ENCODE measurements around the gene LRRIQ3. TPM values are rescaled to one million over a fixed set of nuclear protein-coding genes. Genes with fewer than 3 reads are reported as not detected.
"Not testable (repeated sequence)": the region's sequence is repeated elsewhere in the genome, so short reads cannot be mapped to it uniquely, and the experiment has no call there.

The LRRIQ3 gene
- total RNA-seq, 4 donors from 2014 or later = 0.54 TPM; not detected in 3

DNA sequence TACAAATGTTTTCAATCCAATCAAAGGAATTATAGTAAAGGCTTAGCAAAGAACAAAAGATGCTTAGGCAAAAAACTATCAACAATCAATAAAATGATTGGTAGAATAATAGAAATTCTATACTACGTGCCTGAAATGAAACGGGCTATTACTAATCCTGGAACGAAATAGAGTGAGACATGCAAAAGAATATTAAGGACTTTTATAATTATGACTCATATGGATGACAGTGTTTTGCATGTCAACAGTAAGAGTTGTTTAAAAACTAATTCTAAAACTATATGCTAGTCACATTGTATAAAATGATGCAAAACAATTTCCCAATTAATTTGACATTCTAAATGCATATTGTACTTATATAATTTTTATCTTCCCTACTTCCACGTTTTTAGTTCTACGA, 35.6 kb downstream of the LRRIQ3 start:
- H3K4me1 ChIP-seq = no peaks in the 10 kb centered on the region
- no peak overlapping the region for H3K4me3 ChIP-seq
- H3K9me3 ChIP-seq = no peaks in the 10 kb centered on the region
- no peak overlapping the region for H3K27ac ChIP-seq
- no peak for DNase-seq
- H3K27me3 ChIP-seq = no peaks in the 10 kb centered on the region
- TF ChIP-seq, protein P1, sequence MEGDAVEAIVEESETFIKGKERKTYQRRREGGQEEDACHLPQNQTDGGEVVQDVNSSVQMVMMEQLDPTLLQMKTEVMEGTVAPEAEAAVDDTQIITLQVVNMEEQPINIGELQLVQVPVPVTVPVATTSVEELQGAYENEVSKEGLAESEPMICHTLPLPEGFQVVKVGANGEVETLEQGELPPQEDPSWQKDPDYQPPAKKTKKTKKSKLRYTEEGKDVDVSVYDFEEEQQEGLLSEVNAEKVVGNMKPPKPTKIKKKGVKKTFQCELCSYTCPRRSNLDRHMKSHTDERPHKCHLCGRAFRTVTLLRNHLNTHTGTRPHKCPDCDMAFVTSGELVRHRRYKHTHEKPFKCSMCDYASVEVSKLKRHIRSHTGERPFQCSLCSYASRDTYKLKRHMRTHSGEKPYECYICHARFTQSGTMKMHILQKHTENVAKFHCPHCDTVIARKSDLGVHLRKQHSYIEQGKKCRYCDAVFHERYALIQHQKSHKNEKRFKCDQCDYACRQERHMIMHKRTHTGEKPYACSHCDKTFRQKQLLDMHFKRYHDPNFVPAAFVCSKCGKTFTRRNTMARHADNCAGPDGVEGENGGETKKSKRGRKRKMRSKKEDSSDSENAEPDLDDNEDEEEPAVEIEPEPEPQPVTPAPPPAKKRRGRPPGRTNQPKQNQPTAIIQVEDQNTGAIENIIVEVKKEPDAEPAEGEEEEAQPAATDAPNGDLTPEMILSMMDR (IDR thresholded peaks at IDR 0.05) = no peak
- no peaks in the 10 kb centered on the region for H3K36me3 ChIP-seq

DNA sequence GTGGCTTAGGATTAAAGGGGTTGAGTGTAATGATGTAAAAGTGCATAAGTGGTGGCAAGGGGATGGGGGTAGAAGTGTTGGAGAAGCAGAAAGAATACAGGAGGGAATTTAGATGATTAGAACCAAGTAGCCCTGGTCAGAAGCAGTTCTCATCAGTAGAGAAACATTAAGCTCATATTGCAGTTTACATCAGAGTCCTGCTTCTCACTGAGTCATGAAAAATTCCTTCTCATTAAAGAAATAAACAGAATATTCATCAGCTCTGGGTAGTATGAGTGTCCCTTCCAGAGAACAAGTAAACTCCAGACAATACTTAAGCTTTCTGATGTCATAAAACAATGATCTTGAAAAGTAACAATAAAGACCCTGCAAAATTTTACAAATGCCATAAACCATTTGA, 36.5 kb downstream of the LRRIQ3 start:
- no peaks in the 10 kb centered on the region for H3K9me3 ChIP-seq

DNA sequence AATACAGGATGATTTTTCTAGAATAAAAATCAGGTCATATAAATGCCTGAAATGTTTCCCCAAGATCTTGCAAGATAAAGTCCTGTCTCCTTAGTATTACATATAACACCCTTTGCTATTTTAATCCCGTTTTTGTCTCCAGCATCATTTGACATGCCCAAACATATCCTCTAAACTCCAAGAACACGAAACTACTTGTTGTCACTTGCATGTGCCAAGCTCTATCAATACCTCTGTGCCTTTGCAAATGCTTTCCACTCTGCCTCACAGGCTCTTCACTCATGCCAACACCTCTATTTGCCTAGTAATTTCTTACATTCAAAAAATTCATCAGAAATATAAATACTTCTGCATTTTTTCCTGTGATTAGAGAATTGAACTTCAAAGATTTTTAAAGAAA, 37.9 kb downstream of the LRRIQ3 start:
- no peak overlapping the region for H3K4me3 ChIP-seq
- no peak overlapping the region for H3K27ac ChIP-seq
- no peaks in the 10 kb centered on the region for H3K9me3 ChIP-seq
- H3K4me1 ChIP-seq = no peaks in the 10 kb centered on the region
- DNase-seq = no peak
- no peaks in the 10 kb centered on the region for H3K36me3 ChIP-seq
- TF ChIP-seq, protein P1 (IDR thresholded peaks at IDR 0.05) = no peak
- no peak for TF ChIP-seq POLR2A (IDR thresholded peaks at IDR 0.05)
- no peaks in the 10 kb centered on the region for H3K27me3 ChIP-seq

More for the DNA sequence above, 36.5 kb downstream of the LRRIQ3 start:
- Histone ChIP-seq H3K4me3 (no peak overlapping the region), H3K4me1 (no peaks in the 10 kb centered on the region), H3K27me3 (no peaks in the 10 kb centered on the region), H3K27ac (no peak overlapping the region), H3K36me3 (no peaks in the 10 kb centered on the region)
- DNase-seq = no peak
- TF ChIP-seq, protein P1 (IDR thresholded peaks at IDR 0.05) = no peak
- TF ChIP-seq POLR2A (IDR thresholded peaks at IDR 0.05) = no peak

DNA sequence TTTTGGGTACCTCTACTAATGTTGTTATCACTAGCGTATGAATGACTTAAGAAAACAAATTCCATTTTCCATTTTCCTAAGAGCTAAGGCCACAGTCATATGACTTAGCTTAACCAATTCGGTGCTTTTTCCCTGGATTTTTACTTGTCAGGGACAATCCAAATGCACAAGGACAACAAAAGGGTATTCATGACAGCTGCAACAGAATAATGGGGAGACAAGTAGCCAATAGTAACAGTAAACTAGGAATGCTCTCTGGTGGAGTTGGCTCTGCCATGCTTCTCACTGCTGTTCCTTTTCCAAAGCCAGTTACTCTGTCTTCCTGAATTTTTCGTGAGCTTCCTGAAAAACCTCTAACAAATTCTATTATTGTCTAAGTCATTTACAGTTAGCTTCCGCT, 52.9 kb downstream of the LRRIQ3 start:
- no peaks in the 10 kb centered on the region for H3K27me3 ChIP-seq
- no peak overlapping the region for H3K27ac ChIP-seq
- no peak for TF ChIP-seq POLR2A (IDR thresholded peaks at IDR 0.05)
- TF ChIP-seq, protein P1 (IDR thresholded peaks at IDR 0.05) = no peak
- no peaks in the 10 kb centered on the region for H3K36me3 ChIP-seq
- no peak overlapping the region for H3K4me3 ChIP-seq
- no peak for DNase-seq
- H3K4me1 ChIP-seq = no peaks in the 10 kb centered on the region
- no peaks in the 10 kb centered on the region for H3K9me3 ChIP-seq

DNA sequence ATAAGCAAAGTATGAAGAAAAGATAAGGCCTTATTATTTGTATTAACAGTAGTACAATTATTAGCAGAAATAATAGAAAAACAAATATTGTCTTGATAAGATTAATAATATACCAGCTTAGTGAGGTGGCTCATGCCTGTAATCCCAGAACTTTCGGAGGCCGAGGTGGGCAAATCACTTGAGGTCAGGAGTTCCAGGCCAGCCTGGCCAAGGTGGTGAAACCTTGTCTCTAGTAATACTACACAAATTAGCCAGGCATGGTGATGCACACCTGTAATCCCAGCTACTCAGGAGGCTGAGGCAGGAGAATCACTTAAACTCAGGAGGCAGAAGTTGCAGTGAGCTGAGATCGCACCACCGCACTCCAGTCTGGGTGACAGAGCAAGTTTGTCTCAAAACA, 80.6 kb downstream of the LRRIQ3 start:
- H3K9me3 ChIP-seq, H3K4me3 ChIP-seq, H3K27ac ChIP-seq, H3K27me3 ChIP-seq, H3K36me3 ChIP-seq, DNase-seq, H3K4me1 ChIP-seq: not testable (repeated sequence)

DNA sequence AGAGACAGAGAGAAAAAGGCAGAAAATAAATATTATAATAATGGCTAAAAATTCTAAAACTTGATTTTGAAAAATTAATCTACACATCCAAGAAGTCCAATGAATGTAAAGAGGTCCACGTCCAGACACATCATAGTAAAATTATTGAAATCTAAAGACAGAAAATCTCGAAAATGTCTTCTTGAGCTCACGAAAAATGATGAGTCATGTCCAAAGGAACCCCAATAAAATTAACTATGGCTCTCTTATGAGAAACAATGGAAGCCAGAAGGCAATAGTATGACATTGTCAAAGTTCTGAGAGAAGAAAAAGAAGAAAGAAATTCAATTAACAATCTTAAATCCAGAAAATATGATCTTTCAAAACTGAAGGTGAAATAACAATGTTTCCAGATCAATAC, 84.6 kb downstream of the LRRIQ3 start:
- Histone ChIP-seq H3K36me3 (no peaks in the 10 kb centered on the region), H3K27me3 (no peaks in the 10 kb centered on the region), H3K27ac (no peak overlapping the region), H3K4me3 (no peak overlapping the region), H3K9me3 (no peaks in the 10 kb centered on the region), H3K4me1 (no peaks in the 10 kb centered on the region)
- TF ChIP-seq, protein P1 (IDR thresholded peaks at IDR 0.05) = no peak
- no peak for TF ChIP-seq POLR2A (IDR thresholded peaks at IDR 0.05)
- no peak for DNase-seq
